ENCODE results near the gene TMEM229B.

The TMEM229B gene

GRCh38 chr14:67459336-67459735, 29.2 kb downstream of the TMEM229B start:
- Histone ChIP-seq H4K20me1 (ENCODE audit: insufficient read depth, low read length) (no peaks in the 10 kb centered on the region), H3K4me3 (ENCODE audit: low read depth in 1 of 2, low read length in 2 of 2) (no peak overlapping the region), H3K4me1 (ENCODE audit: insufficient read depth, low read length) (no peaks in the 10 kb centered on the region), H3K9ac (ENCODE audit: low read depth, low read length) (no peak overlapping the region), H3K27ac (ENCODE audit: low read length) (no peak overlapping the region), H3K36me3 (ENCODE audit: insufficient read depth, low read length) (no peaks in the 10 kb centered on the region), H3K27me3 (ENCODE audit: insufficient read depth, low read length, poor library complexity) (peaks cover 5% of the 10 kb centered on the region), H2AFZ (ENCODE audit: low read depth, low read length) (no peak overlapping the region), H3K4me2 (ENCODE audit: insufficient read depth, low read length) (no peak overlapping the region), H3K9me3 (ENCODE audit: insufficient read depth, low read length, severe bottlenecking) (no peaks in the 10 kb centered on the region), H3K79me2 (ENCODE audit: insufficient read depth, low read length) (no peaks in the 10 kb centered on the region)
- ATAC-seq (ENCODE audit: insufficient read depth, low read depth): no peak
- TF ChIP-seq, protein P1, sequence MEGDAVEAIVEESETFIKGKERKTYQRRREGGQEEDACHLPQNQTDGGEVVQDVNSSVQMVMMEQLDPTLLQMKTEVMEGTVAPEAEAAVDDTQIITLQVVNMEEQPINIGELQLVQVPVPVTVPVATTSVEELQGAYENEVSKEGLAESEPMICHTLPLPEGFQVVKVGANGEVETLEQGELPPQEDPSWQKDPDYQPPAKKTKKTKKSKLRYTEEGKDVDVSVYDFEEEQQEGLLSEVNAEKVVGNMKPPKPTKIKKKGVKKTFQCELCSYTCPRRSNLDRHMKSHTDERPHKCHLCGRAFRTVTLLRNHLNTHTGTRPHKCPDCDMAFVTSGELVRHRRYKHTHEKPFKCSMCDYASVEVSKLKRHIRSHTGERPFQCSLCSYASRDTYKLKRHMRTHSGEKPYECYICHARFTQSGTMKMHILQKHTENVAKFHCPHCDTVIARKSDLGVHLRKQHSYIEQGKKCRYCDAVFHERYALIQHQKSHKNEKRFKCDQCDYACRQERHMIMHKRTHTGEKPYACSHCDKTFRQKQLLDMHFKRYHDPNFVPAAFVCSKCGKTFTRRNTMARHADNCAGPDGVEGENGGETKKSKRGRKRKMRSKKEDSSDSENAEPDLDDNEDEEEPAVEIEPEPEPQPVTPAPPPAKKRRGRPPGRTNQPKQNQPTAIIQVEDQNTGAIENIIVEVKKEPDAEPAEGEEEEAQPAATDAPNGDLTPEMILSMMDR (IDR thresholded peaks at IDR 0.05; ENCODE audit: borderline replicate concordance, extremely low read depth, low read length, poor library complexity, severe bottlenecking): no peak
- no peak for TF ChIP-seq EZH2 (IDR thresholded peaks at IDR 0.05; ENCODE audit: borderline replicate concordance, low read depth, low read length, severe bottlenecking)
- DNase-seq: no peak

- Histone ChIP-seq H3K79me2 (ENCODE audit: insufficient read depth, low read length) (no peaks in the 10 kb centered on the region), H3K27me3 (ENCODE audit: insufficient read depth, low read length, poor library complexity) (peaks cover 5% of the 10 kb centered on the region), H3K9ac (ENCODE audit: low read depth, low read length) (no peak overlapping the region), H3K4me2 (ENCODE audit: insufficient read depth, low read length) (no peak overlapping the region), H3K9me3 (ENCODE audit: insufficient read depth, low read length, severe bottlenecking) (no peaks in the 10 kb centered on the region), H2AFZ (ENCODE audit: low read depth, low read length) (no peak overlapping the region), H3K4me1 (ENCODE audit: insufficient read depth, low read length) (no peaks in the 10 kb centered on the region), H3K36me3 (ENCODE audit: insufficient read depth, low read length) (no peaks in the 10 kb centered on the region), H4K20me1 (ENCODE audit: insufficient read depth, low read length) (no peaks in the 10 kb centered on the region), H3K4me3 (ENCODE audit: low read depth in 1 of 2, low read length in 2 of 2) (no peak overlapping the region), H3K27ac (ENCODE audit: low read length) (no peak overlapping the region)
- no peak for DNase-seq
- TF ChIP-seq EZH2 (IDR thresholded peaks at IDR 0.05; ENCODE audit: borderline replicate concordance, low read depth, low read length, severe bottlenecking): no peak
- TF ChIP-seq, protein P1 (IDR thresholded peaks at IDR 0.05; ENCODE audit: borderline replicate concordance, extremely low read depth, low read length, poor library complexity, severe bottlenecking): no peak
- no peak for ATAC-seq (ENCODE audit: insufficient read depth, low read depth)
Measured at GRCh38 chr14:67457782-67458181, 30.7 kb downstream of the TMEM229B start.

- H3K27me3 ChIP-seq (ENCODE audit: insufficient read depth, low read length, poor library complexity): peaks cover 5% of the 10 kb centered on the region
- H2AFZ ChIP-seq (ENCODE audit: low read depth, low read length): no peak overlapping the region
- no peaks in the 10 kb centered on the region for H3K36me3 ChIP-seq (ENCODE audit: insufficient read depth, low read length)
- H3K79me2 ChIP-seq (ENCODE audit: insufficient read depth, low read length): no peaks in the 10 kb centered on the region
- ATAC-seq (ENCODE audit: insufficient read depth, low read depth) (no peak), DNase-seq (no peak)
- TF ChIP-seq, protein P1 (IDR thresholded peaks at IDR 0.05; ENCODE audit: borderline replicate concordance, extremely low read depth, low read length, poor library complexity, severe bottlenecking): no peak
- no peak overlapping the region for H3K4me3 ChIP-seq (ENCODE audit: low read depth in 1 of 2, low read length in 2 of 2)
- H3K9me3 ChIP-seq (ENCODE audit: insufficient read depth, low read length, severe bottlenecking): no peaks in the 10 kb centered on the region
- H3K4me1 ChIP-seq (ENCODE audit: insufficient read depth, low read length): no peaks in the 10 kb centered on the region
- H3K4me2 ChIP-seq (ENCODE audit: insufficient read depth, low read length): no peak overlapping the region
- H3K9ac ChIP-seq (ENCODE audit: low read depth, low read length): no peak overlapping the region
- H4K20me1 ChIP-seq (ENCODE audit: insufficient read depth, low read length): no peaks in the 10 kb centered on the region
- no peak overlapping the region for H3K27ac ChIP-seq (ENCODE audit: low read length)
Measured at GRCh38 chr14:67456732-67457131, 31.8 kb downstream of the TMEM229B start.

All from DND-41 (cell line).